Endothelial cell of umbilical vein (primary cell): ENCODE results near the gene CYP39A1. TPM values are rescaled to one million over a fixed set of nuclear protein-coding genes. Genes with fewer than 3 reads are reported as not detected.

Experiments
- BruUV-seq: library from RNA; stranded (reverse); fragments of 400-500 nt; replicated peaks from 2 replicates; lab custom pipeline; 2021; lab: Mats Ljungman, UMichigan
- CTCF ChIA-PET: fragments of 300-600, 350-600 bp; sonication (Branson Sonifier 250); formaldehyde crosslinking; loops from one replicate; lab custom pipeline; 2021; ENCODE audit warnings: antibody characterized with exemption, inconsistent platforms; lab: Charles Lee
- POLR2A ChIA-PET: fragments of 300-600, 350-600 bp; sonication (Branson Sonifier 250); formaldehyde crosslinking; loops from one replicate; lab custom pipeline; 2021; ENCODE audit warnings: antibody characterized with exemption, inconsistent platforms; lab: Charles Lee
- DNase-seq: peaks from one replicate; pipeline ENCODE4 v3.0.0-alpha.2; 2011; ENCODE audit warnings: low read depth, low spot score
- FAIRE-seq: peaks from 2 replicates; lab custom pipeline; 2011; peaks lifted over from hg19 to GRCh38; lab: Jason Lieb, UNC
- H2AFZ ChIP-seq: 2 replicates; pipeline ENCODE4 v1.6.0; 2012; ENCODE audit warnings: low read depth, low read length, control low read depth, inconsistent platforms
- H3K27ac ChIP-seq: 2 replicates; pipeline ENCODE4 v1.5.1; 2011; ENCODE audit warnings: low read depth, mild to moderate bottlenecking, control low read depth, low read length, moderate library complexity; ENCODE audit not compliant: insufficient read depth
- H3K27me3 ChIP-seq, 2 experiments: 2 replicates each; pipeline versions ENCODE4 v1.6.0 to v1.6.1; 2011; ENCODE audit warnings: low read length in 2 of 2, mixed read lengths in 1 of 2; ENCODE audit not compliant: control insufficient read depth in 2 of 2, insufficient read depth in 2 of 2
- H3K36me3 ChIP-seq, 2 experiments: 2 replicates in 1 of 2; 3 replicates in 1 of 2; pipeline ENCODE4 v1.5.1; 2011; ENCODE audit warnings: low read length in 2 of 2, mild to moderate bottlenecking in 1 of 2, moderate library complexity in 1 of 2; ENCODE audit not compliant: control insufficient read depth in 2 of 2, insufficient read depth in 2 of 2; ENCODE audit errors: extremely low read depth in 1 of 2
- H3K4me1 ChIP-seq: 3 replicates; pipeline ENCODE4 v1.5.1; 2011; ENCODE audit warnings: mild to moderate bottlenecking, low read length; ENCODE audit not compliant: control insufficient read depth, insufficient read depth; ENCODE audit errors: extremely low read depth
- H3K4me2 ChIP-seq: 2 replicates; pipeline ENCODE4 v1.6.1; 2011; ENCODE audit warnings: low read length, control low read depth, mixed read lengths; ENCODE audit not compliant: insufficient read depth
- H3K4me3 ChIP-seq, 3 experiments: fragments of 200-600 bp in 1 of 3; sonication (generic), shearing (Covaris generic) in 1 of 3; replicated peaks in 1 of 3; 2 replicates each; pipeline ENCODE4 v1.5.1; 2011 to 2016; ENCODE audit warnings: control low read depth in 3 of 3, low read length in 3 of 3, mild to moderate bottlenecking in 2 of 3, inconsistent platforms in 1 of 3, low read depth in 1 of 3, moderate library complexity in 1 of 3; ENCODE audit not compliant: insufficient read depth in 1 of 3
- H3K79me2 ChIP-seq: 2 replicates; pipeline ENCODE4 v1.6.0; 2012; ENCODE audit warnings: low read length, inconsistent platforms; ENCODE audit not compliant: control insufficient read depth, insufficient read depth
- H3K9ac ChIP-seq: replicated peaks from 2 replicates; pipeline ENCODE3; 2011; ENCODE audit warnings: low read length, control low read depth; ENCODE audit not compliant: insufficient read depth; ENCODE audit errors: extremely low read depth
- H3K9me1 ChIP-seq: replicated peaks from 3 replicates; pipeline ENCODE4 v1.6.0; 2011; ENCODE audit warnings: mild to moderate bottlenecking, low read length; ENCODE audit not compliant: control insufficient read depth, insufficient read depth; ENCODE audit errors: extremely low read depth
- H3K9me3 ChIP-seq: replicated peaks from 2 replicates; pipeline ENCODE4 v1.5.1; 2012; ENCODE audit warnings: low read length, inconsistent platforms; ENCODE audit not compliant: control insufficient read depth, insufficient read depth
- H4K20me1 ChIP-seq: replicated peaks from 2 replicates; pipeline ENCODE3; 2011; ENCODE audit warnings: mild to moderate bottlenecking, low read length; ENCODE audit not compliant: control insufficient read depth, insufficient read depth; ENCODE audit errors: extremely low read depth
- EZH2 ChIP-seq: IDR thresholded peaks from 2 replicates; pipeline ENCODE4 v1.6.1; 2012; ENCODE audit warnings: borderline replicate concordance, low read depth, mild to moderate bottlenecking, moderate library complexity, low read length, inconsistent platforms; ENCODE audit not compliant: severe bottlenecking
- FOS ChIP-seq: IDR thresholded peaks from 2 replicates; pipeline ENCODE4 v1.6.1; 2011; ENCODE audit warnings: mild to moderate bottlenecking, low read length, moderate library complexity, borderline replicate concordance; ENCODE audit not compliant: insufficient read depth
- GATA2 ChIP-seq: IDR thresholded peaks from 2 replicates; pipeline ENCODE4 v1.7.0; 2011; ENCODE audit warnings: low read depth, mild to moderate bottlenecking, moderate library complexity, mixed read lengths, low read length; ENCODE audit not compliant: insufficient read length, insufficient read depth
- JUN ChIP-seq: IDR thresholded peaks from 2 replicates; pipeline ENCODE4 v1.6.1; 2011; ENCODE audit warnings: borderline replicate concordance, low read depth; ENCODE audit not compliant: insufficient read length, insufficient read depth
- MYC ChIP-seq: IDR thresholded peaks from one replicate; pipeline ENCODE4 v1.6.1; 2011; ENCODE audit warnings: mild to moderate bottlenecking, low read depth, low read length
- POLR2A ChIP-seq: IDR thresholded peaks from 2 replicates; pipeline ENCODE4 v1.6.1; 2012; ENCODE audit warnings: low read depth, mild to moderate bottlenecking, control low read depth, low read length
- POLR2AphosphoS5 ChIP-seq: IDR thresholded peaks from 2 replicates; pipeline ENCODE4 v1.6.1; 2012; ENCODE audit warnings: low read depth, mild to moderate bottlenecking, control low read depth, low read length, moderate library complexity; ENCODE audit not compliant: insufficient read depth
- dilution Hi-C: fragments of 300-500 bp; cut with MboI; formaldehyde crosslinking; loops from one replicate; pipeline ENCODE4 v1.15.0; 2019; ENCODE audit warnings: low sequenced_read_pairs; ENCODE audit not compliant: extremely low pct_ligation_motif_present
- intact Hi-C: fragments of 100-400 bp; cut with micrococcal nuclease; formaldehyde crosslinking; loops from one replicate; pipeline ENCODE4 v1.10.0; 2022
- polyA plus RNA-seq, 4 experiments: library from polyadenylated mRNA; depleted of rRNA in 3 of 4; stranded (reverse) in 3 of 4; unstranded in 1 of 4; fragments of >200 nt; gene quantifications; 2 replicates each; pipeline versions ENCODE4 v1.2.1 to v1.2.3, GENCODE V29; 2011 to 2012; ENCODE audit warnings: missing spikeins in 1 of 4
- total RNA-seq: library from RNA; stranded (reverse); gene quantifications from 2 replicates; pipeline ENCODE4 v1.2.3, GENCODE V29; 2021
- TF ChIP-seq, protein P1 (sequence below), 2 donors: IDR thresholded peaks; 1 replicate in 1 of 2; 2 replicates in 1 of 2; pipeline ENCODE4 v1.5.1; 2011; ENCODE audit warnings: low read length in 2 of 2, mild to moderate bottlenecking in 2 of 2, moderate library complexity in 2 of 2, control low read depth in 1 of 2, inconsistent platforms in 1 of 2, low read depth in 1 of 2; ENCODE audit not compliant: insufficient read depth in 1 of 2; ENCODE audit errors: extremely low read depth in 1 of 2
- TF ChIP-seq, protein P2 (sequence below): IDR thresholded peaks from 2 replicates; pipeline ENCODE4 v1.6.1; 2011; ENCODE audit not compliant: insufficient read depth, insufficient read length

Gene CYP39A1
- total and polyA plus RNA-seq, 2 donors (not counting 3 experiments of a cell fraction or from before 2014, with no cell fraction given): not detected

DNA sequence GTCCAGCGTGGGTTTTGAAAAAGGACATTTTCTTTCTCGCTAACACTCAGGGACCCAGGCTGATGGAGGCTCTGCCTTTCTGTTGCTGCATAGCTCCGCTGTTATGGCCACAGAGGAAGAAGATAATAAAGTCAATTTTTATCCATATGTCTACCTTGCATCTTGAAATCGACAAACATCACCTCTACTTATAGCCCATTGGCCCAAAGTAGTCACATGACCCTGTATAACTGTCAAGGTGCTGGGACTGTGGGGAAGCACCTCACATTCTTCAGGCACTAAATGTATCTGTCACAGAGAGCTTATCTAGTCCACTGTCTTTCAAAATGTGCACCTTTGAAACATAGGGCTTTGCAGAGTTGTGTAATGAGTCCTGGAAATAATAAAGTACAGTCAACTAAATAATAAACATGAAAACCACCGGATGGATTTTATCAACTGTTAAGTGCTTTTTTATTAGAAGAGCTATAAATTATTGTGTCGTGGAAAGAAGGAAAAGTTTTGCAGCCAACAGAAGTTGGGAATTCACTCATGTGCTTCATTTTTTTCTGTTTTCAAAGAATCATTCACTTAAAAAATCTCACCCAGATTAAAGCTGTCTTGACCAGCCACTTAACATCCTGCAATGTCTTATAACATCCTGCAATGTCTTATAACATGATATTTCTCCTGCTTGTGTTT is 113.7 kb downstream of the CYP39A1 start:
- Histone ChIP-seq H3K27ac (no peak overlapping the region), H3K9me3 (no peaks in the 10 kb centered on the region), H3K4me3 (no peak overlapping the region), H3K4me2 (no peak overlapping the region), H3K36me3 (no peaks in the 10 kb centered on the region), H3K4me1 (no peaks in the 10 kb centered on the region), H3K9me1 (no peaks in the 10 kb centered on the region), H3K9ac (no peak overlapping the region), H2AFZ (no peak overlapping the region), H3K79me2 (no peaks in the 10 kb centered on the region), H4K20me1 (no peaks in the 10 kb centered on the region), H3K27me3 (no peaks in the 10 kb centered on the region)
- BruUV-seq: no TSS peak
- DNase-seq (no peak), FAIRE-seq (no peak)
- TF ChIP-seq, protein P1, sequence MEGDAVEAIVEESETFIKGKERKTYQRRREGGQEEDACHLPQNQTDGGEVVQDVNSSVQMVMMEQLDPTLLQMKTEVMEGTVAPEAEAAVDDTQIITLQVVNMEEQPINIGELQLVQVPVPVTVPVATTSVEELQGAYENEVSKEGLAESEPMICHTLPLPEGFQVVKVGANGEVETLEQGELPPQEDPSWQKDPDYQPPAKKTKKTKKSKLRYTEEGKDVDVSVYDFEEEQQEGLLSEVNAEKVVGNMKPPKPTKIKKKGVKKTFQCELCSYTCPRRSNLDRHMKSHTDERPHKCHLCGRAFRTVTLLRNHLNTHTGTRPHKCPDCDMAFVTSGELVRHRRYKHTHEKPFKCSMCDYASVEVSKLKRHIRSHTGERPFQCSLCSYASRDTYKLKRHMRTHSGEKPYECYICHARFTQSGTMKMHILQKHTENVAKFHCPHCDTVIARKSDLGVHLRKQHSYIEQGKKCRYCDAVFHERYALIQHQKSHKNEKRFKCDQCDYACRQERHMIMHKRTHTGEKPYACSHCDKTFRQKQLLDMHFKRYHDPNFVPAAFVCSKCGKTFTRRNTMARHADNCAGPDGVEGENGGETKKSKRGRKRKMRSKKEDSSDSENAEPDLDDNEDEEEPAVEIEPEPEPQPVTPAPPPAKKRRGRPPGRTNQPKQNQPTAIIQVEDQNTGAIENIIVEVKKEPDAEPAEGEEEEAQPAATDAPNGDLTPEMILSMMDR (IDR thresholded peaks at IDR 0.05; ENCODE audit: extremely low read depth in 1 of 2, insufficient read depth in 1 of 2, low read depth in 1 of 2, low read length in 2 of 2): no peak
- no peak for TF ChIP-seq FOS
- TF ChIP-seq JUN: no peak
- TF ChIP-seq POLR2A: no peak
- no peak for TF ChIP-seq GATA2
- TF ChIP-seq, protein P2, sequence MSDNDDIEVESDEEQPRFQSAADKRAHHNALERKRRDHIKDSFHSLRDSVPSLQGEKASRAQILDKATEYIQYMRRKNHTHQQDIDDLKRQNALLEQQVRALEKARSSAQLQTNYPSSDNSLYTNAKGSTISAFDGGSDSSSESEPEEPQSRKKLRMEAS: no peak
- no peak for TF ChIP-seq MYC
- TF ChIP-seq POLR2AphosphoS5: no peak
- no peak for TF ChIP-seq EZH2
- POLR2A ChIA-PET: no interaction called here
- dilution Hi-C loops: no loop called here
- intact Hi-C loops: no loop called here
- CTCF ChIA-PET: no interaction called here
